Rectal smooth muscle tissue (tissue), 1 donor: ENCODE measurements around the gene CARS1.

Experiments
- H3K27ac ChIP-seq: one replicate; pipeline ENCODE4 v1.7.0; 2013; ENCODE audit warnings: low read depth, low read length, inconsistent platforms
- H3K27me3 ChIP-seq: one replicate; pipeline ENCODE4 v1.7.0; 2013; ENCODE audit warnings: low read length; ENCODE audit not compliant: control insufficient read depth, insufficient read depth
- H3K36me3 ChIP-seq: one replicate; pipeline ENCODE4 v1.7.0; 2013; ENCODE audit warnings: low read length; ENCODE audit not compliant: control insufficient read depth, insufficient read depth
- H3K4me1 ChIP-seq: one replicate; pipeline ENCODE4 v1.7.0; 2013; ENCODE audit warnings: low read length; ENCODE audit not compliant: control insufficient read depth, insufficient read depth
- H3K4me3 ChIP-seq: one replicate; pipeline ENCODE4 v1.7.0; 2013; ENCODE audit warnings: low read length
- H3K9ac ChIP-seq: one replicate; pipeline ENCODE4 v1.7.0; 2013; ENCODE audit warnings: low read length

CARS1 gene

DNA sequence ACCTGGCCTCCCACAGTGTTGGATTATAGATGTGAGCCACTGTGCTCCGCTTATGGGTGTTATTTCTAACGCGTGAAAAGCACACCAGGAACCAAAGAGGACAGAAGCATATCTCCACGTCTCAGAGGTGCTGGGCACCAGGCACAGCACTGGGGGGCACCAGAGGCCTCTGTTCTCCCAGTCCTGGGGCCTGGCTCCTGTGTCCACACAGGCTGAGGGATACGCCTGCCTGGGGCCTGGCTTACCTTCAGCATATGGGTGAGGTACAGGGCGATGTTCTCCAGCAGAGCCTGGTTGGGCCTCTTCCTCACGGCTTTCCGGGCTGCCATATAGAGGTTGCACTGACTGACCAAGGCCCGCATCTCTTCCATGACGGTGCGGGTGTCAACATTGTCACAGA lies 40.4 kb downstream of the CARS1 start:
- Histone ChIP-seq H3K9ac (no peak overlapping the region), H3K36me3 (peaks cover 48% of the 10 kb centered on the region), H3K4me3 (no peak overlapping the region), H3K4me1 (no peaks in the 10 kb centered on the region), H3K27me3 (no peaks in the 10 kb centered on the region), H3K27ac (no peak overlapping the region)

GRCh38 chr11:3015796-3016195 lies 41.4 kb downstream of the CARS1 start:
- Histone ChIP-seq H3K36me3 (peaks cover 56% of the 10 kb centered on the region), H3K27ac (no peak overlapping the region), H3K4me3 (no peak overlapping the region), H3K27me3 (no peaks in the 10 kb centered on the region), H3K9ac (no peak overlapping the region), H3K4me1 (no peaks in the 10 kb centered on the region)

- Histone ChIP-seq H3K27me3 (no peaks in the 10 kb centered on the region), H3K4me1 (no peaks in the 10 kb centered on the region), H3K36me3 (peaks cover 58% of the 10 kb centered on the region), H3K4me3 (no peak overlapping the region), H3K27ac (no peak overlapping the region), H3K9ac (no peak overlapping the region)
These were observed 42.3 kb downstream of the CARS1 start for GRCh38 chr11:3014943-3015342.

GRCh38 chr11:3014057-3014938 lies 42.9 kb downstream of the CARS1 start:
- Histone ChIP-seq H3K27ac (no peak overlapping the region), H3K4me1 (no peaks in the 10 kb centered on the region), H3K9ac (no peak overlapping the region), H3K27me3 (no peaks in the 10 kb centered on the region), H3K36me3 (peaks cover 60% of the 10 kb centered on the region), H3K4me3 (no peak overlapping the region)

DNA sequence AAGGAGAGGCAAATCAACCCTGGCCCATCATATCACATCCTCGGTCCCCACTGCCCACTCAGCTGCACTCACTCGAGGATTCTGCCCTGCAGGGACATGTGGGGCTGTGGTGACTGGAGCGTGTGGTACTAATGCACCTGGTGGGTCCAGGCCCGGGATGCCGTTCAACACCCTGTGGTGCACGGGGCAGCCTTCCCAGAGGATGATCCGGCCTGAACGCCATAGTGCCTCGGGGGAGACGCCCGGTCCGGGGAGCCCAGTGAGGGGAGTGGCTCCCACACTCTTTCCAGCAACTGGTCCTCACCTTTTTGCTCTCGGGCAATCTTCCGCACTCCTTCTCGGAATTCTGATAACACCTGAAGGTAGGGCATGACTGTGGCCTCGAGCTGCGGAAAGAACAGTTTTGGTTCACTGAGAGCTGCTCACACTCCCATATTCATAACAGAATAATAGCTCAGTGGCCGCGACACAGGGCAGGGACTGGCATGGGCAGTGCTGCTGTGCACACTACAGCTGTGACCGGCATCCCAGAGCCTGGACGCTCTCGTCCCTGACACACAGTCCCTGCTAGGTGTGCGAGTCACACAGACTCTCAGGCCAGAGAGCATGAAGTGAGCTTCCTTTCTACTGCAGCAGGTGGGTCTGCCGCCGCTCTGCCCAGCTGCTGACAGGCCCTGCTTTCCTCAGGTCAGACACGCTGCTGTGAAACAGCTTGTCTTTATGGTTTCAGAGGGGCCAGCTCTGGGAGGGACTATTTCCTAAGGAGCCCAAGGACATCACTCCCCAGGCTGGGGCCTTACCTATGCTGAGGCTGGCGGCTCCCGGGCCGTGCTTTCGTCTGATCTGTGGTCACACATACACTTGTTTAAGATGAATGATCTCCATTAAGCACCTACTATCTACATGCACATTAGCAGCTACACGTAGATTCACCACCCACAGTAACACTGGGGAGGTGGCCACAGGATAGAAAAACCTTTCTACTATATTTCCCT lies 45.0 kb downstream of the CARS1 start:
- no peaks in the 10 kb centered on the region for H3K27me3 ChIP-seq
- no peak overlapping the region for H3K4me3 ChIP-seq
- H3K9ac ChIP-seq = no peak overlapping the region
- H3K4me1 ChIP-seq = no peaks in the 10 kb centered on the region
- H3K36me3 ChIP-seq = peaks cover 49% of the 10 kb centered on the region
- no peak overlapping the region for H3K27ac ChIP-seq

- H3K36me3 ChIP-seq = peaks cover 37% of the 10 kb centered on the region
- no peak overlapping the region for H3K9ac ChIP-seq
- H3K4me3 ChIP-seq = no peak overlapping the region
- no peaks in the 10 kb centered on the region for H3K4me1 ChIP-seq
- H3K27ac ChIP-seq = no peak overlapping the region
- H3K27me3 ChIP-seq = no peaks in the 10 kb centered on the region
These were observed 46.5 kb downstream of the CARS1 start for GRCh38 chr11:3010521-3011275.

- H3K27ac ChIP-seq = no peak overlapping the region
These were observed 47.2 kb downstream of the CARS1 start for GRCh38 chr11:3010004-3010403.

DNA sequence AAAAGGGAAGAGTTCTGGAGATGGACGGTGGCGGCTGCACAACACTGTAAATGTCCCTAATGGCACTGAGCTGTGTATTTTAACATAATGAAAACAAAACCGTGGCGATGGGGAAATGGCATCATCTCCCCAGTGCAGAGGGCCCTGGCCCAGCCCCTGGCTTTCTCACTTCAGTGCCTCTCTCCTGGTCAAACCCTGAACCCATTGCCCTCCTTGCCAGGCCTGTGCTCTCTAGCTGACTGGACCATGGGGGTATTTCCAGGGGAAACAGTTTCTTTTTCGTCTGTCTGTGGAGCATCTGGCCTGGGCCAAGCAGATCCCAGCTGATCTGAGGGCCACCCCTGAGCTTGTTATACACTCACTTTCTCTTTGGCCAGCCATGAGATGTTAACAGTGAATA lies 47.7 kb downstream of the CARS1 start:
- H3K4me1 ChIP-seq = no peaks in the 10 kb centered on the region
- H3K9ac ChIP-seq = no peak overlapping the region
- peaks cover 29% of the 10 kb centered on the region for H3K36me3 ChIP-seq
- no peak overlapping the region for H3K27ac ChIP-seq
- no peaks in the 10 kb centered on the region for H3K27me3 ChIP-seq
- no peak overlapping the region for H3K4me3 ChIP-seq

More at GRCh38 chr11:3010004-3010403, 47.2 kb downstream of the CARS1 start:
- H3K27me3 ChIP-seq = no peaks in the 10 kb centered on the region
- H3K9ac ChIP-seq = no peak overlapping the region
- H3K36me3 ChIP-seq = peaks cover 30% of the 10 kb centered on the region
- H3K4me3 ChIP-seq = no peak overlapping the region
- H3K4me1 ChIP-seq = no peaks in the 10 kb centered on the region

DNA sequence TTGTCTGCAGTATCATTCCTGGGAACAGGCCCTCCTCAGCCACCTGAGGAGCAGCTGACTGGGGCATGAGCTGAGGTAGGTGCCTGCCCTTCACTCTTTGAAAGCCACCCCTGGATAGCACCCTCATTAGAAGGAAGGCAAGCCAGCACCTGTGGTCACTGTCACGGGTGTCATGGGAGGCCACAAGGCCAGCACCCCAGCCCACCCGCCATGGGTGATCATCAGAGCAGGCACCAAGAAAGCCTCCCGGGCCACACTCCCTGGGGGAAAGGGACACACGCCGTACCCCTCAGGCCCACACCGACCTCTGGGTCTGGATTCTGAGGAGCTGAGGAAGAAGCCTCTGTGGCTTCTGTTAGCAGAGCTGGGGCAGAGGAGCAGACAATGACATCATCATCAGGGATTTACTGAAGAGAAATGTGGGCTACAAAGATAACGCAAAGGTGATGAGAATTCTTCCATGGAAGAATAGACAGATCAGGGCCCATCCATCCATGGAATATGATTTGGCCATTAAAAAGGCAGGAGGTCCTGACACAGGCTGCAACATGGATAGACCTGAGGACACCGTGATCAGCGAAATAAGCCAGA lies 48.4 kb downstream of the CARS1 start:
- Histone ChIP-seq H3K4me3 (no peak overlapping the region), H3K4me1 (no peaks in the 10 kb centered on the region), H3K27ac (no peak overlapping the region), H3K9ac (no peak overlapping the region), H3K27me3 (no peaks in the 10 kb centered on the region), H3K36me3 (peaks cover 31% of the 10 kb centered on the region)

DNA sequence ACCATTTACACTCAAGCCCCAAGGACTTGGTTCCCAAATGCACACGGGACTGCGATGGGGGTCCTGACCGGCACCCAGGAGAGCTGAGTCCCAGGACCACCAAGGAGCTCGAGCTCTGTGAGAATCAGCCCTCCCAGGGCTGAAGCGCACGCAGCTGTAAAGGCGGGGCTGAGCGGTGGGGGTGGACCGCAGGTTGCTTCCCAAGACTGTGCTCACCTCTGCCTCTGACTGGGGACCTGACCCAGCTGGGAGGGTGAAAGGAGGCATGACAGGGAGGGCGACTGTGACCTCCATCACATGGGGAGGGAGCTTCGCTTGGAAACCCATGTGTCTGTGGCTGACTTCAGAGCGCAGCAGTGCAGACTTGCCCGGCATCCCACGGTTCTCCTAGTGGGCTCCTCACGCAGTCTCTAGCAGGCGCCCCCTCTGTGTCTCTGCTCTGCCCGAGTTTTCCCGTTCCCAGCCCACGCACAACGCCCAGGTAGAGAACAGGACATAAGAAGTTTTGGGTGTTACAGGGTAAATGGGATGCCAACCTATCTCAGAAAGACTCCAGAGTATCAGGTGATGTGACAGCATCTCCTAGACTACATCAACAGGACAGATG lies 49.7 kb downstream of the CARS1 start:
- Histone ChIP-seq H3K27me3 (no peaks in the 10 kb centered on the region), H3K4me1 (no peaks in the 10 kb centered on the region), H3K9ac (no peak overlapping the region), H3K27ac (no peak overlapping the region), H3K36me3 (peaks cover 35% of the 10 kb centered on the region), H3K4me3 (no peak overlapping the region)

DNA sequence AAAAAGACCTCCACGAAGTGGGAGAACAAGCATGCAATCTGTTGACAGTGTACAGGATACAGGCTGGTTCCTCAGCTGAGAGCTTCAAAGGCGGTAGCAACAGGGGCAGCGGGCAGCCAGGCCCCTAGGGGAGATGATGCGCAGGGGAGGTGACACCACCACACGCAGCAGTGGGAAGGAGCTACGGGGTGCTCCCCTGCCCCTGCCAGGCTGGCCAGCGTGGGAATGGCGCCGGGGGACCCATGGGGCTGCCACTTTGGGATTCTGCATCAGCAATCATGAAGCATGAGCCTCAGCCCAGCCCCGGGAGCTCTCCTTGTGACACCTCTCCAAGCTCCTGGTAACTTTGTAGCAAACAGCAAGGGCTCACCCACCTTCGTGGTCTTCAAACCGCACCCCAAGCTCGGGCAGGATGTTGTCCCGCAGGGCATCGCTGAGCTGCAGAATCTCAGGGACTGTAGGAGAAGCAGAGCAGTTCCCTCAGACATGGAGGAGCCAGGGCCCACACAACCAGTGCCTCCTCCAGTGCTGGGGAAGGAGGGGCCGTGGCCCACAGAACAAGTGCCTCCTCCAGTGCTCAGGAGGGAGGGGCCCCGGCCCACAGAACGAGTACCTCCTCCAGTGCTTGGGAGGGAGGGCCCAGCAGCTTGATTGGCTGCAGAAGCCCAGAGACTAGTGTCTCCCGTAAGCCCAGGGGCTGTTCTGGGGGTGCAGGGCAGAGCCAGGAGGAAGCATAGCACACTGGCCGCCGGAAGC lies 50.5 kb downstream of the CARS1 start:
- Histone ChIP-seq H3K27me3 (no peaks in the 10 kb centered on the region), H3K27ac (no peak overlapping the region), H3K36me3 (peaks cover 28% of the 10 kb centered on the region), H3K9ac (no peak overlapping the region), H3K4me1 (peaks cover 3% of the 10 kb centered on the region), H3K4me3 (no peak overlapping the region)
